ENCODE measurements around the gene TEX55. TPM values are rescaled to one million over a fixed set of nuclear protein-coding genes. Genes with fewer than 3 reads are reported as not detected.
"Not testable (repeated sequence)": the region's sequence is repeated elsewhere in the genome, so short reads cannot be mapped to it uniquely, and the experiment has no call there.

TEX55 gene
- total and polyA plus RNA-seq, 12 donors: not detected

GRCh38 chr3:119125742-119126504, 20.0 kb upstream of the TEX55 start:
- TF ChIP-seq, protein P1, sequence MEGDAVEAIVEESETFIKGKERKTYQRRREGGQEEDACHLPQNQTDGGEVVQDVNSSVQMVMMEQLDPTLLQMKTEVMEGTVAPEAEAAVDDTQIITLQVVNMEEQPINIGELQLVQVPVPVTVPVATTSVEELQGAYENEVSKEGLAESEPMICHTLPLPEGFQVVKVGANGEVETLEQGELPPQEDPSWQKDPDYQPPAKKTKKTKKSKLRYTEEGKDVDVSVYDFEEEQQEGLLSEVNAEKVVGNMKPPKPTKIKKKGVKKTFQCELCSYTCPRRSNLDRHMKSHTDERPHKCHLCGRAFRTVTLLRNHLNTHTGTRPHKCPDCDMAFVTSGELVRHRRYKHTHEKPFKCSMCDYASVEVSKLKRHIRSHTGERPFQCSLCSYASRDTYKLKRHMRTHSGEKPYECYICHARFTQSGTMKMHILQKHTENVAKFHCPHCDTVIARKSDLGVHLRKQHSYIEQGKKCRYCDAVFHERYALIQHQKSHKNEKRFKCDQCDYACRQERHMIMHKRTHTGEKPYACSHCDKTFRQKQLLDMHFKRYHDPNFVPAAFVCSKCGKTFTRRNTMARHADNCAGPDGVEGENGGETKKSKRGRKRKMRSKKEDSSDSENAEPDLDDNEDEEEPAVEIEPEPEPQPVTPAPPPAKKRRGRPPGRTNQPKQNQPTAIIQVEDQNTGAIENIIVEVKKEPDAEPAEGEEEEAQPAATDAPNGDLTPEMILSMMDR (IDR thresholded peaks at IDR 0.05): no peak
- no peak for TF ChIP-seq POLR2A (IDR thresholded peaks at IDR 0.05)
- Histone ChIP-seq H3K9me3 (replicated peaks in 1 of 3) (no peaks in the 10 kb centered on the region), H3K4me1 (replicated peaks in 1 of 2) (no peaks in the 10 kb centered on the region), H3K27me3 (no peaks in the 10 kb centered on the region), H3K4me3 (no peak overlapping the region), H3K27ac (no peak overlapping the region), H3K36me3 (replicated peaks in 1 of 2) (no peaks in the 10 kb centered on the region)
- no peak for DNase-seq
- intact Hi-C loops (cut with DNase I): no loop called here
- 71 to 77% (median 74%) methylated on average over 5 to 17 of the region's 17 CpGs for WGBS, 4 donors

GRCh38 chr3:119130291-119130690, 15.7 kb upstream of the TEX55 start:
- H3K27me3 ChIP-seq; H3K4me3 ChIP-seq; DNase-seq; H3K9me3 ChIP-seq (replicated peaks in 1 of 3); intact Hi-C loops (cut with DNase I); H3K36me3 ChIP-seq (replicated peaks in 1 of 2); H3K4me1 ChIP-seq (replicated peaks in 1 of 2); H3K27ac ChIP-seq: not testable (repeated sequence)
- WGBS, 4 donors: 44 to 57% (median 51%) methylated on average over 6 to 7 of the region's 7 CpGs; no CpG with 5 or more reads in 1 of the 4 donors

DNA sequence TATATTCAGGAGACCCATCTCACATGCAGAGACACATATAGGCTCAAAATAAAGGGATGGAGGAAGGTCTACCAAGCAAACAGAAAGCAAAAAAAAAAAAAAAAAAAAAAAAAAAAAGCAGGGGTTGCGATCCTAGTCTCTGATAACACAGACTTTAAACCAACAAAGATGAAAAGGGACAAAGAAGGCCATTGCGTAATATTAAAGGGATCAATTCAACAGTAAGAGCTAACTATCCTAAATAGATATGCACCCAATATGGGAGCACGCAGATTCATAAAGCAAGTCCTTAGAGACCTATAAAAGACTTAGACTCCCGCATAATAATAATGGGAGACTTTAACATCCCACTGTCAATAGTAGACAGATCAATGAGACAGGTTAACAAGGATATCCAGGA, 13.7 kb upstream of the TEX55 start:
- H3K27me3 ChIP-seq; H3K27ac ChIP-seq; DNase-seq; intact Hi-C loops (cut with DNase I); H3K4me1 ChIP-seq (replicated peaks in 1 of 2); H3K36me3 ChIP-seq (replicated peaks in 1 of 2); H3K4me3 ChIP-seq; H3K9me3 ChIP-seq (replicated peaks in 1 of 3): not testable (repeated sequence)
- 86 to 97% (median 91%) methylated on average over 4 of the region's 4 CpGs for WGBS, 4 donors

DNA sequence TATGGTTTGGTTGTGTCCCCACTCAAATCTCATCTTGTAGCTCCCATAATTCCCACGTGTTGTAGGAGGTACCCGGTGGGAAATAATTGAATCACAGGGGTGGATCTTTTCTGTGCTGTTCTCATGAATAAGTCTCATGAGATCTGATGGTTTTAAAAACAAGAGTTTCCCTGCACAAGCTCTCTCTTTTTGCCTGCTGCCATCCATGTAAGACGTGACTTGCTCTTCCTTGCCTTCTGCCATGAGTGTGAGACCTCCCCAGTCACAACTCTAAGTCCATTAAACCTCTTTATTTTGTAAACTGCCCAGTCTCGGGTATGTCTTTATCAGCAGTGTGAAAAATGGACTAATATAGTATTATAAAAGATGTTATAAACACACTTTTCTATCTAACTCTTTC, 6.6 kb upstream of the TEX55 start:
- H3K27me3 ChIP-seq; intact Hi-C loops (cut with DNase I): not testable (repeated sequence)

DNA sequence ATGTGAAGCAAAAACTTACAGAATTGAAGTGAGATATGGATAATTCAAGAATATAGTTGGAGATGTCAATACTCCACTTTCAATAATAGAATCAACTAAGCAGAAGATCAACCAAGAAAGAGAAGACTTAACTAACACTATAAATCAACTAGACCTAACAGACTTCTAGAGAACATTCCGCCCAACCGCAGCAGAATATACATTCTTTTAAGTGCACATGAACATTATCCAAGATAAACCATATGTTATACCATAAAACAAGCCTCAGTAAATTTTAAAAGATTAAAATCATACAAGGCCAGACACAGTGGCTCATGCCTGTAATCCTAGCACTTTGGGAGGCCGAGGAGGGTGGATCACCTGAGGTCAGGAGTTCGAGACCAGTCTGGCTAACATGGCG, 5.5 kb upstream of the TEX55 start:
- intact Hi-C loops (cut with DNase I): loop anchor here in 1 of 2 donors (10.0 kb wide), 1 partner anchor 104 kb away; the partner anchor contains the start of gene B4GALT4
- Histone ChIP-seq H3K36me3 (replicated peaks in 1 of 2) (no peaks in the 10 kb centered on the region), H3K27ac (no peak overlapping the region), H3K27me3 (no peaks in the 10 kb centered on the region), H3K4me1 (replicated peaks in 1 of 2) (no peaks in the 10 kb centered on the region), H3K4me3 (no peak overlapping the region), H3K9me3 (replicated peaks in 1 of 3) (no peaks in the 10 kb centered on the region)
- no peak for DNase-seq
- 71 to 95% (median 91%) methylated on average over 5 of the region's 5 CpGs for WGBS, 4 donors
- TF ChIP-seq, protein P1 (IDR thresholded peaks at IDR 0.05): no peak
- no peak for TF ChIP-seq POLR2A (IDR thresholded peaks at IDR 0.05)

More for the DNA sequence above, 6.6 kb upstream of the TEX55 start:
- not testable (repeated sequence) for H3K27ac ChIP-seq; H3K9me3 ChIP-seq (replicated peaks in 1 of 3); H3K36me3 ChIP-seq (replicated peaks in 1 of 2); H3K4me3 ChIP-seq; H3K4me1 ChIP-seq (replicated peaks in 1 of 2); DNase-seq
- WGBS, 4 donors: 60 to 83% (median 70%) methylated on average over 4 of the region's 4 CpGs

DNA sequence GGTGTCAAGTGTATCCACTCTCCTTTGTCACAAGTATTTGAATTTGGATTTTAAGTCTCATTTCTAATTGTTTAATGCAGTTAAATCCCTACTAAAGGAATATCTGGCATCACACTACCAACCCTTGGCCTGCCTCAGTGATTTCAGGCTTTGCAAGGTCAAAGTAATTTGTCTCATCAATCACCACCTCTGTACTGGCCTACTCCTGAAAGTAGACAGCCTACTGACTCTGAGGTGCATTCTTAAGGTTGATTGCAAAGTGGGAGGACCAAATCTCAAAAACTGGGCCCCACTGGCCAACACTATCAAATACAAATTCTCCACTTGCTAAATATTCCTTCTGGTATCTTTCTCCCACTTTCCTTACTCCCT, 851 bp upstream of the TEX55 start:
- no peaks in the 10 kb centered on the region for H3K4me1 ChIP-seq (replicated peaks in 1 of 2)
- no peak overlapping the region for H3K27ac ChIP-seq
- intact Hi-C loops (cut with DNase I): loop anchor here in 1 of 2 donors (10.0 kb wide), 1 partner anchor 100 kb away; the partner anchor contains the start of gene B4GALT4
- no peaks in the 10 kb centered on the region for H3K27me3 ChIP-seq
- no peak for TF ChIP-seq POLR2A (IDR thresholded peaks at IDR 0.05)
- TF ChIP-seq, protein P1 (IDR thresholded peaks at IDR 0.05): no peak
- DNase-seq: no peak
- H3K36me3 ChIP-seq (replicated peaks in 1 of 2): no peaks in the 10 kb centered on the region
- H3K9me3 ChIP-seq (replicated peaks in 1 of 3): no peaks in the 10 kb centered on the region
- H3K4me3 ChIP-seq: no peak overlapping the region
